PFSK-1 (cell line): Measurements from ENCODE around the gene SLC39A11.

Source experiments
- FOXP2 ChIP-seq: optimal IDR thresholded peaks from 2 replicates; pipeline ENCODE3; 2011; ENCODE audit warnings: borderline replicate concordance, control low read depth, inconsistent platforms; ENCODE audit not compliant: insufficient read depth; ENCODE audit errors: extremely low read length, extremely low read depth
- POLR2AphosphoS5 ChIP-seq: IDR thresholded peaks from 2 replicates; pipeline ENCODE4 v1.6.1; 2012; ENCODE audit warnings: low read depth, mild to moderate bottlenecking, control low read depth, low read length, moderate library complexity
- REST ChIP-seq, 2 experiments: IDR thresholded peaks; 2 replicates each; pipeline versions ENCODE4 v1.6.1 to v1.8.0; 2011 to 2012; ENCODE audit warnings: low read depth in 2 of 2, low read length in 2 of 2, control low read depth in 1 of 2, inconsistent platforms in 1 of 2, mild to moderate bottlenecking in 1 of 2, moderate library complexity in 1 of 2; ENCODE audit not compliant: insufficient read depth in 1 of 2
- SIN3A ChIP-seq: IDR thresholded peaks from 2 replicates; pipeline ENCODE4 v1.6.1; 2012; ENCODE audit warnings: mild to moderate bottlenecking, low read length, moderate library complexity, borderline replicate concordance; ENCODE audit not compliant: insufficient read depth
- TAF1 ChIP-seq: IDR thresholded peaks from 2 replicates; pipeline ENCODE4 v1.6.1; 2012; ENCODE audit warnings: low read length, control low read depth, borderline replicate concordance; ENCODE audit not compliant: insufficient read depth

Gene SLC39A11

GRCh38 chr17:72926171-72926570 is 166.3 kb downstream of the SLC39A11 start:
- TF ChIP-seq FOXP2: no peak
- no peak for TF ChIP-seq SIN3A
- TF ChIP-seq REST (IDR thresholded peaks at IDR 0.05; ENCODE audit: insufficient read depth in 1 of 2, low read depth in 2 of 2, low read length in 2 of 2): no peak
- no peak for TF ChIP-seq POLR2AphosphoS5
- TF ChIP-seq TAF1: no peak

GRCh38 chr17:72924196-72924595 is 168.3 kb downstream of the SLC39A11 start:
- TF ChIP-seq FOXP2 (no peak), SIN3A (no peak), TAF1 (no peak), POLR2AphosphoS5 (no peak), REST (IDR thresholded peaks at IDR 0.05; ENCODE audit: insufficient read depth in 1 of 2, low read depth in 2 of 2, low read length in 2 of 2) (no peak)

- TF ChIP-seq REST (IDR thresholded peaks at IDR 0.05; ENCODE audit: insufficient read depth in 1 of 2, low read depth in 2 of 2, low read length in 2 of 2): no peak
- no peak for TF ChIP-seq FOXP2
- no peak for TF ChIP-seq POLR2AphosphoS5
- no peak for TF ChIP-seq SIN3A
- TF ChIP-seq TAF1: no peak
Observed at GRCh38 chr17:72922219-72922618, 170.3 kb downstream of the SLC39A11 start.

GRCh38 chr17:72921347-72922054 is 171.0 kb downstream of the SLC39A11 start:
- TF ChIP-seq FOXP2 (no peak), SIN3A (no peak), POLR2AphosphoS5 (no peak), TAF1 (no peak), REST (IDR thresholded peaks at IDR 0.05; ENCODE audit: insufficient read depth in 1 of 2, low read depth in 2 of 2, low read length in 2 of 2) (no peak)

- TF ChIP-seq TAF1 (no peak), FOXP2 (no peak), SIN3A (no peak), POLR2AphosphoS5 (no peak), REST (IDR thresholded peaks at IDR 0.05; ENCODE audit: insufficient read depth in 1 of 2, low read depth in 2 of 2, low read length in 2 of 2) (no peak)
Observed at GRCh38 chr17:72920513-72920912, 172.0 kb downstream of the SLC39A11 start.
